ENCODE measurements around the gene COPS6. TPM values are rescaled to one million over a fixed set of nuclear protein-coding genes. Genes with fewer than 3 reads are reported as not detected.

Gene COPS6
- total and polyA plus RNA-seq, 2 of the 4 experiments (the other 2 are of a cell fraction) = 185 to 325 TPM

DNA sequence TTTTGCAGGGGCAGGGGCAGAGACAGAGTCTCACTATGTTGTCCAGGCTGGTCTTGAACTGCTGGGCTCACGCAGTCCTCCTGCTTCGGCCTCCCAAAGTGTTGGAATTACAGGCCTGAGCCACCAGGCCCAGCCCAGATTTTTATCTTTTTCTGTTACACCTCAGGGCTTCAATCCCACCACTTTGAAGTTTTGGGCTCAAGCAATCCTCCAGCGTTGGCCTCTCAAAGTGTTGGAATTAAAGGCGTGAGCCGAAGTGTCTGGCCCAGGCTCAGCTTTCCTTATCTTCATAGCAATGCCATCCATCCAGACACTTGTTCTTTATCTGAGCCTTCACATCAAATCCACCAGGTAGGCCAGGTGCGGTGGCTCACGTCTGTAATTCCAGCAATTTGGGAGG is 26.3 kb downstream of the COPS6 start:
- no peak overlapping the region for H3K23ac ChIP-seq (ENCODE audit: low read depth, low read length)
- H4K8ac ChIP-seq (ENCODE audit: low read depth in 2 of 2, low read length in 2 of 2) = no peak overlapping the region
- H3K27ac ChIP-seq (ENCODE audit: insufficient read depth, low read length) = no peak overlapping the region
- no peak overlapping the region for H3K4me2 ChIP-seq (ENCODE audit: low read depth, low read length)
- no peak overlapping the region for H4K91ac ChIP-seq (ENCODE audit: insufficient read depth, low read depth, low read length)
- H3K14ac ChIP-seq (replicated peaks; ENCODE audit: low read depth, low read length) = no peak overlapping the region
- H2BK120ac ChIP-seq (ENCODE audit: low read depth, low read length) = no peak overlapping the region
- 0 out of 2 replicates have a peak, but pooled peaks cover 2% of the 10 kb centered on the region for H3K4me1 ChIP-seq (ENCODE audit: control insufficient read depth, insufficient read depth, low read length)
- no peak overlapping the region for H3K56ac ChIP-seq (ENCODE audit: extremely low read depth, insufficient read depth, low read length)
- no TSS peak for BruUV-seq (replicated peaks)
- peaks cover 6% of the 10 kb centered on the region for H3K9me1 ChIP-seq (ENCODE audit: insufficient read depth, low read length)
- in situ Hi-C loops (cut with MboI; ENCODE audit: low sequenced_read_pairs) (no loop called here), dilution Hi-C loops (cut with HindIII; ENCODE audit: low sequenced_read_pairs, unreplicated experiment) (no loop called here), intact Hi-C loops (cut with micrococcal nuclease) (no loop called here)
- TF ChIP-seq, protein P1, sequence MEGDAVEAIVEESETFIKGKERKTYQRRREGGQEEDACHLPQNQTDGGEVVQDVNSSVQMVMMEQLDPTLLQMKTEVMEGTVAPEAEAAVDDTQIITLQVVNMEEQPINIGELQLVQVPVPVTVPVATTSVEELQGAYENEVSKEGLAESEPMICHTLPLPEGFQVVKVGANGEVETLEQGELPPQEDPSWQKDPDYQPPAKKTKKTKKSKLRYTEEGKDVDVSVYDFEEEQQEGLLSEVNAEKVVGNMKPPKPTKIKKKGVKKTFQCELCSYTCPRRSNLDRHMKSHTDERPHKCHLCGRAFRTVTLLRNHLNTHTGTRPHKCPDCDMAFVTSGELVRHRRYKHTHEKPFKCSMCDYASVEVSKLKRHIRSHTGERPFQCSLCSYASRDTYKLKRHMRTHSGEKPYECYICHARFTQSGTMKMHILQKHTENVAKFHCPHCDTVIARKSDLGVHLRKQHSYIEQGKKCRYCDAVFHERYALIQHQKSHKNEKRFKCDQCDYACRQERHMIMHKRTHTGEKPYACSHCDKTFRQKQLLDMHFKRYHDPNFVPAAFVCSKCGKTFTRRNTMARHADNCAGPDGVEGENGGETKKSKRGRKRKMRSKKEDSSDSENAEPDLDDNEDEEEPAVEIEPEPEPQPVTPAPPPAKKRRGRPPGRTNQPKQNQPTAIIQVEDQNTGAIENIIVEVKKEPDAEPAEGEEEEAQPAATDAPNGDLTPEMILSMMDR (conservative IDR thresholded peaks at IDR 0.05; ENCODE audit: low read depth, low read length) = no peak
- TF ChIP-seq POLR2A (IDR thresholded peaks at IDR 0.05; ENCODE audit: low read depth, low read length) = no peak
- no peak for TF ChIP-seq FOS (IDR thresholded peaks at IDR 0.05; ENCODE audit: low read depth, low read length)
- TF ChIP-seq MAFK (IDR thresholded peaks at IDR 0.05; ENCODE audit: low read depth, low read length) = no peak
- no peak for TF ChIP-seq RAD21 (IDR thresholded peaks at IDR 0.05; ENCODE audit: low read length)
- no peak for TF ChIP-seq RFX5 (IDR thresholded peaks at IDR 0.05; ENCODE audit: low read depth, low read length)
- no peak for TF ChIP-seq MAZ (IDR thresholded peaks at IDR 0.05; ENCODE audit: borderline replicate concordance, low read depth, low read length)
- TF ChIP-seq, protein P2, sequence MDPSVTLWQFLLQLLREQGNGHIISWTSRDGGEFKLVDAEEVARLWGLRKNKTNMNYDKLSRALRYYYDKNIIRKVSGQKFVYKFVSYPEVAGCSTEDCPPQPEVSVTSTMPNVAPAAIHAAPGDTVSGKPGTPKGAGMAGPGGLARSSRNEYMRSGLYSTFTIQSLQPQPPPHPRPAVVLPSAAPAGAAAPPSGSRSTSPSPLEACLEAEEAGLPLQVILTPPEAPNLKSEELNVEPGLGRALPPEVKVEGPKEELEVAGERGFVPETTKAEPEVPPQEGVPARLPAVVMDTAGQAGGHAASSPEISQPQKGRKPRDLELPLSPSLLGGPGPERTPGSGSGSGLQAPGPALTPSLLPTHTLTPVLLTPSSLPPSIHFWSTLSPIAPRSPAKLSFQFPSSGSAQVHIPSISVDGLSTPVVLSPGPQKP (IDR thresholded peaks at IDR 0.05; ENCODE audit: borderline replicate concordance, low read depth, low read length) = no peak
- no peak for TF ChIP-seq RCOR1 (IDR thresholded peaks at IDR 0.05; ENCODE audit: insufficient replicate concordance, low read length)
- TF ChIP-seq CEBPB (IDR thresholded peaks at IDR 0.05; ENCODE audit: low read depth, low read length) = no peak
- no peak for DNase-seq
- no peak overlapping the region for H2BK5ac ChIP-seq (ENCODE audit: low read depth, low read length, poor library complexity, severe bottlenecking)
- H2BK20ac ChIP-seq (ENCODE audit: low read depth, low read length) = no peak overlapping the region
- no peaks in the 10 kb centered on the region for H3K27me3 ChIP-seq (ENCODE audit: control insufficient read depth, insufficient read depth, low read length)
- no peaks in the 10 kb centered on the region for H3K9me3 ChIP-seq (ENCODE audit: control insufficient read depth, insufficient read depth, low read length)
- no peak overlapping the region for H2BK15ac ChIP-seq (ENCODE audit: low read depth, low read length)
- no peak overlapping the region for H2AK5ac ChIP-seq (ENCODE audit: low read depth, low read length)
- no peak overlapping the region for H2AFZ ChIP-seq (replicated peaks; ENCODE audit: low read length, poor library complexity)
- H3K4ac ChIP-seq (ENCODE audit: low read depth, low read length) = no peak overlapping the region
- H3K18ac ChIP-seq (ENCODE audit: low read depth, low read length) = no peak overlapping the region
- H3K79me1 ChIP-seq (ENCODE audit: low read depth in 1 of 2, low read length in 2 of 2) = peaks cover 8 to 31% of the 10 kb centered on the region in 2 experiments
- H4K5ac ChIP-seq (ENCODE audit: low read depth, low read length) = no peak overlapping the region
- 80% methylated on average over 3 of the region's 7 CpGs; no CpG with 5 or more reads in 1 of the 2 experiments for WGBS, 2 experiments (ENCODE audit: extremely low coverage in 2 of 2, insufficient read length in 1 of 2)
- ChIA-PET CTCF (no interaction called here), POLR2A (ENCODE audit: unreplicated experiment) (no interaction called here)
- H2AK9ac ChIP-seq (replicated peaks; ENCODE audit: low read depth, low read length, poor library complexity) = no peak overlapping the region
- ATAC-seq (ENCODE audit: low read depth) = no peak
- no peak overlapping the region for H3K4me3 ChIP-seq (ENCODE audit: insufficient read depth, low read depth, low read length)
- H3K9ac ChIP-seq (ENCODE audit: low read depth, low read length) = no peak overlapping the region
- peaks cover 32% of the 10 kb centered on the region for H3K36me3 ChIP-seq (ENCODE audit: control insufficient read depth, insufficient read depth, low read length)
- H4K20me1 ChIP-seq (ENCODE audit: insufficient read depth, low read length) = no peaks in the 10 kb centered on the region; the same call in 1 of the 2 replicates
